Measurements from ENCODE around the gene RAD51D.
"Not testable (repeated sequence)": the region's sequence is repeated elsewhere in the genome, so short reads cannot be mapped to it uniquely, and the experiment has no call there.

The RAD51D gene

DNA sequence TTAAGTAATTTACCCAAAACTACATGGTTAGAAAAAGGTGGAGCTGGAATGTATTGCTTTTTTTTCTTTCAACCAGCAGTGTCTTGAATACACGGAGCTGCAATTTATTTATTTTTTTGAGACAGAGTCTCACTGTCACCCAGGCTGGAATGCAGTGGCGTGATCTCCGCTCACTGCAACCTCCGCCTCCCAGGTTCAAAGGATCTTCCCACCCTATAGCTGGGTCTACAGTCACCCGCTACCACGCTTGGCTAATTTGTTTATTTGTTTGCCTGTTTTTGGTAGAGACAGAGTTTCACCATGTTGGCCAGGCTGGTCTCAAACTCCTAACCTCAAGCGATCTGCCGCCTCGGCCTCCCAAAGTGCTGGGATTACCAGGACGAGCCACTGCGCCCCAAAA lies 29.0 kb downstream of the RAD51D start:
- not testable (repeated sequence) for DNase-seq (ENCODE audit: low read depth in 1 of 2, low spot score in 1 of 2)

DNA sequence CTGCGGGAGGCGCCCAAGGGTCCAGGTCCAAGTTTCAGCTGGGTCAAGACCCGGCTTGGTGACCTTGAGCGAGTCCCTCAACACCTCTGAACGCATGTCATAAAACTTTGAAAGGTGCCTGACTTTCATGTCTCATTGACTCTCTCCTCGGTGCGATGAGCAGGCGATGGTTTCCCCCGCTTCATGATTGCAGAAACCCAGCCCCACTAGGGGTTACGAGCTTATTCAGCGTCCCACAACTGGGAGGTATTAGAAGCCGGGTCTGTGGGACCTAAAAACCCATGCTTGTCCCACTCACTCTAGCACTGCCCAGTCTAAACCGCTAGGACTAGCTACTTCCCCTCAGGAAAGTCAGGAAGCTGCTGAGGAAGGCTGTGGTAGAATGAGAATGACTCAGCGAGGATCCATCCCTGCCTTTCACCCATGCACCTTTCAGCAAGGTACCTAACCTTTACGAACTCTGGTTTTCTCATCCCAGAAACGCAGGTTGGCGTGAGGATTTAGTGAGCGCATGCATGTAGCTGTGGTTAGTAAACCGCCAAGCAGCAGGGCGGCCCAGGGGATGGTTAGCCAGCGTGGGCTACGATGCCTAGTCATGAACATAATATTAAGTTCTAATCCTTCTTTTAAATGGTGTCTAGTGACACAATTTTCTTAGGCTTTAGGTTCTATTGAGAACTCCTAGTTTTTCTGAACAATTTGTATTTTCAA lies 29.9 kb downstream of the RAD51D start:
- peak in 1 of 2 donors; percentile 50 for DNase-seq (ENCODE audit: low read depth in 1 of 2, low spot score in 1 of 2)

DNA sequence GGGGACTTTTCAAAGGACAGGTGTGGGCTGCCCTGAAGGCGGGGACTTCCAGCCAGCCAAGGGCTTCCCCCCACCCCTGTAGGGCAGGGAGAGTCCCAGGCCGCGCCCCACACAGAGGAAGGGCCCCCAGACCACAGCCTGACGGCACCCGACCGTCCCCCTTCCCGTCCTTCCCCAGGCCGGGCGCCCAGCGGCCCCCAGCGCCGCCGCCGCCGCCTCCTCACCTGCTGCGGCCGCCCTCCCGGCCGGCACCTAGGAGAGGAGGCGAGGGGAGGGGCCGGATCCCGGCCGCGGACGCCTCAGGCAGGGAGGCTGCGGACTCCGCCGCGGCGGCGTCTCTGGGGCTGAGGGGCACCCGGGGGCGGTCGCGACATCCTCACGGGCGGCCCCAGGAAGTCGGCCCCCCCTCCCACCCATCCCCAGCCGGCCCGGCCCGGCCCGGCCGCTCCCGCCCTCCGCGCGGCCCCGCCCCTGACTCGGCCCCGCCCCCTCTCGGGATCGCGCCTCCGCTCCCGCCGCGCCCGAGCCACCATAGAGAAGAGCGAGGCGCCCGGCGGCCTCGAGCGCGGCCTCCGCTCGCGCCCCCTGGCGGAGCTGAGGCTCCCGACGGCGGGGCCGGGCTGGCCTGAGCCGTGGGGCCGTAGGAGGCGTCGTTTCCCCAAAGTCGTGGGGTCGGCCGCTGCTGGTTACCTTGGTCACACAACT lies 30.6 kb downstream of the RAD51D start:
- DNase-seq (ENCODE audit: low read depth in 1 of 2, low spot score in 1 of 2) = peak; percentile 81 to 82

DNA sequence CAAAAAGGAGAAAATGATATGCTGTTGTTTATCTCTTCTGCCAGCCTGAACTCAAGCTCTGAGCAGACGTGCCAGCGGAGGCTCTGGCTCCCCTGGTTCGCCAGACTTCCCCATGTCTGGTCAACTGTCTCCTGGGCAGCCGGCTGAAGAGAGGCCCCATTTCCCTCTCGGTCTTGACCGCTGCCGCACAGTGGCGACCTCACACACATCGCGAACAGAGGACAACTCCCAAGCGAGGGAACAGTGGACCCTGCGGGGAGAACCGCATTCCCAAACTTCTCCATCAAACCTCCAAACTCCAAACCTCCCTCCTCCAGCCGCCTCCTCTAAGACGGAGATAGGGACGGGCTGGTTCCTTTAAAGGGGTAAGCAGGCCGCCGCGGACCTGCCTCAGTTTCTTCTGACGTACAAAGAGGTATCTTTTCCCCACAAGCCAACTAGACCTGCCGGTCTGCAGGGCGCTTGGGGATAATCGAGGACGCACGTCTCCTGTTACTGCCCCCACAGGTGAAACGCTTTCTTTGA lies 31.2 kb downstream of the RAD51D start:
- no peak for DNase-seq (ENCODE audit: low read depth in 1 of 2, low spot score in 1 of 2)

DNA sequence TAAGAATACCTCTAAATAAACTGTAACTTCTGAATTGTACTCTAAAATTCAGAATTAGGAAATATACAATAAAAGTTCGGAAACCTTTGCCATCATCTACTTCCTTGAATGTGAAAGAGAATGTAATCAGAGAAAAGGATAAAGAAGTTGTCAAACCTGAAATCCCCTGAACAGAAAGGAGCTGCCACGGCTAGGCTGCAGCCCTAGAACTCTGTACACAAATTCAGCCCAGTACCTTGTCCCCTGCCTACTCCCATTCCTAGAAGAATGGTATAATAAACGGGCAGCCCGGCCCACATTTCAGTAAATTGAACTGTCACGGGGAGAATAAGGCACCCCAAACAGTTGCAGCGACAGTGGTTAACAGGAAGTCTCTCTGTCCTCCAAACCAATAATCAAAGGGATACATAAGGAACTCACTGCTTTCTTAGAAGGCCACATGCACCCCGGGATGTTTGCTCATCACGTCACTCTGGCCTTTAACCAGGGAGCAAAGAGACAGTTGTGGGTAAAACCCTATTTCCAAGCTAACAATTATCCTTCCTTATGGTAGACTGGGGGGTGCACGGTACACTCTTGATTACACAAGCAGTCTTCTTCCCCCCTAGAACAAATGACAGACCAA lies 31.8 kb downstream of the RAD51D start:
- DNase-seq (ENCODE audit: low read depth in 1 of 2, low spot score in 1 of 2) = no peak

DNA sequence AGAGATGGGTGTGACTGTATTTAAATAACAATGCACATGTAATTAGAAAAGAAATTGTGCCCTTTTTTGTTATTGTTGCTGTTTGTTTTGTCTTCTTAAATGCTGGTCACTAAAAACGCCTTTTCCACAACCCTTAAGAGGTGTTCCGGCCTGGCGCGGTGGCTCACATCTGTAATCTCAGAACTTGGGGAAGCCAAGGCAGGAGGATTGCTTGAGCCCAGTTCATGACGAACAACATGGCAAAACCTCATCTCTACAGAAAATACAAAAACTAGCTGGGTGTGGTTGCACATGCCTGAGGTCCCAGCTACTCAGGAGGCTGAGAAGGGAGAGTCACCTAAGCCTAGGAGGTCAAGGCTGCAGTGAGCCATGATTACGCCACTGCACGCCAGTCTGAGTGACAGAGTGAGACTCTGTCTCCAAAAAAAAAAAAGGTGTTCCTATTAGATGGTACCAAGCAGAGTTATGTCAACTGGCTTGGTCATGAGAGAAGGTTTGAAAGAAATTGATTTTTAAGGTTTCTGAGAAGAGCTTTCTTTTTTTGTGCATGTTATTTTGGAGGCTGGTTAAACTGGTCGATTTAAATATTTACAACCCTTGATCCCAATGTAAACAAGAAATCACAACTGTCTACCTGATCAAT lies 32.6 kb downstream of the RAD51D start:
- DNase-seq (ENCODE audit: low read depth in 1 of 2, low spot score in 1 of 2) = no peak

DNA sequence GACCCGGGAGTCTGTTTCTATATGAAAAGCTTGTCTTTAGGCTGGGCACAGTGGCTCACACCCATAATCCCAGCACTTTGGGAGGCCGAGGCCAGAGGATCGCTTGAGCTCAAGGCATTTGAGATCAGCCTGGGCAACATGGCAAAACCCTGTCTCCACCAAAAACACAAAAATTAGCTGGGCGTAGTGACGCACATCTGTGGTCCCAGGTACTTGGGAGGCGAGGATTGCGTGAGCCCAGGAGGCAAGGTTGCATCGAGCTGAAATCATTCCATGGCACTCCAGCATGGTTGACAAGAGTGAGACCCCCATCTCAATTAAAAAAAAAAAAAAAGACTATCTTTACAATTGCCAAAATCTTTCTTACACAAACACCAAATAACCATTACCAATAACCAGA lies 33.5 kb downstream of the RAD51D start:
- DNase-seq (ENCODE audit: low read depth in 1 of 2, low spot score in 1 of 2) = no peak

DNA sequence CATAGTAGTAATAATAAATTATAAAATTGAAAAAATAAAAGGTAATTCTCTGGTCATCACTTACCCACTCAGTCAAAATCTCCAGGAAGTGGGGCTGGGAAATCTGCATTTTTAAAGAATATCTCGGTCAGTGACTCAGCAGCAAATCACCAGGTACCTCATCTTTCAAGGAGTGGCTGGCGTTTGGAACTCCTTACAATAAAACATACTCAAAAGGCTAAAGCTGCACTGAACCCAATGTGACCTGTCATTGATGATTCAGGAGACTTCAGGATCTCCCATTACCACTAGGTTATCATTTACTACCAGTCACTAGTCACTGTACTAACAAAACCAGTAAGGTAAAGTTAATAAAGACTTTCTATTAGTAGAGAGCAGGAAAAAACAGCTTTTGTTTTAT lies 34.7 kb downstream of the RAD51D start:
- DNase-seq (ENCODE audit: low read depth in 1 of 2, low spot score in 1 of 2) = no peak

DNA sequence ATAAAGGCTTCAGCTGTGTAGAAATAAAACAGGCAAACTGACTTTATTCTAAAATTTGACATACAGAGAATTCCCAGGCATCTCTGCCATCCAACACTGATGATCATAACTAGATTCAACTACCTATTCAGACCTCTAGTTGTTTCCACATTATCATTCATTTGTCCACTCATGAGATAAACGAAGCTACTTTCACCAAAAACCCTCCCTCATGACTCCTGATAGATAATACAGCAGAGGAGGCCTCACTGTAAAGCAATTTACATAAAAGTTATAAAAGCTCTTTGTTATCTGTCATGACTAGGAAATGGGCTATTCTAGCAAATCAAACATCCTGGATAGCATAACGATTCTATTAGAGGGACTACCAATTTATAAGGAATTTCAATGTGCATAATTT lies 36.6 kb downstream of the RAD51D start:
- no peak for DNase-seq (ENCODE audit: low read depth in 1 of 2, low spot score in 1 of 2)

DNA sequence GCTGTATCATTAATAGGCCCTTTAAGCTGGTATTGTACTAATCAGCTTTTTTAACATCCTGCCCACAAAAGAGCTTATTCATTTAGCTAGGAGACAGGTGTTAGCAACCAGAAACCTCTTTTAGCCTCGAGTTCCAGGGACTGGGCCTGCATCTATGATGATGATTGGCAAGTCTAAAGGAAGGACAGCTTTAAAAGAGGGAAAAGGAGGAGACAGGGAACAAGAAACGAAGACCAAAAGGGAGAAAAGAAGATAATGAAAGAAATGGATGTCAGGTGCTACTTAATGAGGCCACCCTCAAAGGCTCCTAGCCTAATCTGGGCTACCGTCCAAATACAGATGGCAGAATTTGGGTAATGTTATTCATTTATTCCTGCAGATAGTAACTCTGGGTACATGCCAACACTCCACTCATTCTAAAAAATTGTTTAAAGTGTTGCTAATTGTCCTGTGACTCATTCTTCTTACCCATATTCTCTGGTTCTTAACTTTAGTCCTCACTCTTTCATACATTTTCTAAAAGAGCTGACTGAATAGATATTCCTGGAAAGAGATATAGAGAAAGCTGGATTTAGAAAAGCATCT lies 37.5 kb downstream of the RAD51D start:
- DNase-seq (ENCODE audit: low read depth in 1 of 2, low spot score in 1 of 2) = no peak

DNA sequence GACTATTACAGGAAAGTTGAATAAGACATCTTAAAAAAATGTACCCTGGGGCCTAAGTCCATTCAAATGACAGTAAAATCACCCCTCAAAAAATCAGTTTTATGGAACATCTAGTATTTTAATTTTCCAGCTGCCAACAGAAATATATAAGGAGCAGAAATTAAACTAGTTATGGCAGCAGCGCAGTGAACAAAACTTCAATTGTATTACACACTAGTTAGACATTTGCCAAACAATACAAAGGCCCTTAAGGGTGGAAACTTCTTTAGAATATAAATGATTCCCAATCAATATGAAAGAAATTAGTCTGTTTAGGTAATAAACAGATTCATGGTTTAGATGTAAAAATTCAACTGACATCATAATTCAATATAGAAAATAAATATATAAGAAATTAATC lies 38.0 kb downstream of the RAD51D start:
- DNase-seq (ENCODE audit: low read depth in 1 of 2, low spot score in 1 of 2) = no peak

DNA sequence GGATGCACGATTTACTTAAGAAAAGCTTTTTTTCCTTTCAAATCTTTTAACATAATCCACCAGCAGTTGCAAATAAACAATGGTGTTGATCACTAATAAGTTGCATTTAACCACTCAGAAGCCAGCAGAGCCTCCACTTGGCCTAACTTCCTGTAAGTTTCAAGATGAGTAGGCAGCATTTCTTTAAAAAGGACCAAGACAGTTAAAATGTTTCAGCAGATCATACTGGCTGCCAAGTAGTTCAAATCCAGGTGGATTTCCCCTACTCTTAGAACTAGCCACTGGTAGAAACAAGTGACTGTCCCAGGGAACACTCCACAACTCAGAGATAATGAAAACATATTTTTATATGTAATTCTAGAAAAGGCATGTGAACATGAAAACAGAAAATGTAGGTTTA lies 39.1 kb downstream of the RAD51D start:
- no peak for DNase-seq (ENCODE audit: low read depth in 1 of 2, low spot score in 1 of 2)

DNA sequence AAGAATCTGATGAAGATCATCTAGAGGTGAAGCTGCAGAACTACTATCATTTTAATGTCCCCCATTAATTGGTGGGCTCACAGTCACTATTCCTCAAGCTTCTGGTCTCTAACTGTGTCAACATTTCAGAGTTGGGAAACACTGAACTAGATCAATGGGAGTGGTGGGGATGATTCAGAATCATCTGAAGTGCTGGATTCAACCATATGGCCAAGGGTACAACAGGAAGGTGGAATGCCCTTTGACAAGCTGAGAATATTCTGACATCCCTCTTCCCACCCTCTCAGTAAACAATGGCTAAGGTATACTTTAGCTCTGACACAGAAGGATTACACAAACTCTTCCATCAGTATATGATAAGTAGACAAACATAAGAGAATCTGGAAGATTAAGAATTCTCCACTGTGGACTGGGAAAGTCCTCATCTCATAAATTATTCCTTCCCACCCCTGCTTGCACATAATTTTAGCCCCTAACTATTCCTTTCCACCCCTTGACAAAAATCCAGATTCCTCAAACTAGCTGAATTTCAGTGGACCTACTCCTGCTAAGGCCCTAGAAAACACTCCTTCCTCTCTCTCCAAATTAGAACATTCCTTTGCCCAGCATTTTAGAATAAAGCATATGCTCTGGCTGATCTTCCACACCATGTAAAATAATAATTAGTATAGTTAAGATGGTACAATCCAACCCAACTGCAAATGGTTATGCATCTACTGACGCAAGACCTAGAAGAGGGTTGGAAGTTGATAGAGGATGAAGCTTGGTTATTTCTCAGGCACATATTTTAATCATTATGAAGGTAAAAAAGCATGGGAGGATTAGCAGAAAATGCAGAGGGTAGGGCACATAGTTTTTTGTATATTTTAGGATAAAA lies 39.9 kb downstream of the RAD51D start:
- DNase-seq (ENCODE audit: low read depth in 1 of 2, low spot score in 1 of 2) = no peak

DNA sequence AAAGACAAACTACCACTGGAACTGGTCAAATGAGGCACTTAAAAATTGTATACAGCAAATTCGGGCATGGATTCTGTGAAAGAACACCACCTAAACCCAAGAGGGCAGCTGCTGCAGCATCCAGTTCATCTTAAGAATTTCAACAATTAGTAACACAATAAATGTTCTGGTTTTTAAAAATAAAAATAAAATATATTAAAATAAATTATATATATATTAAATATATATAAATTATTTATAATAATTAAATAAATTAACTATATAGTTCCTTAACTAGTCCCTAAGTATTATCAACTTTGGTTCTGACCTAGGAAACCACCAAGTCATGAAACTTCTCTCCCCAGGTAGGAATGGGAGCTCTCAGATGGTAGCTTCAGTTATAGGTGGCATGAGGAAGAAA lies 42.8 kb downstream of the RAD51D start:
- no peak for DNase-seq (ENCODE audit: low read depth in 1 of 2, low spot score in 1 of 2)

DNA sequence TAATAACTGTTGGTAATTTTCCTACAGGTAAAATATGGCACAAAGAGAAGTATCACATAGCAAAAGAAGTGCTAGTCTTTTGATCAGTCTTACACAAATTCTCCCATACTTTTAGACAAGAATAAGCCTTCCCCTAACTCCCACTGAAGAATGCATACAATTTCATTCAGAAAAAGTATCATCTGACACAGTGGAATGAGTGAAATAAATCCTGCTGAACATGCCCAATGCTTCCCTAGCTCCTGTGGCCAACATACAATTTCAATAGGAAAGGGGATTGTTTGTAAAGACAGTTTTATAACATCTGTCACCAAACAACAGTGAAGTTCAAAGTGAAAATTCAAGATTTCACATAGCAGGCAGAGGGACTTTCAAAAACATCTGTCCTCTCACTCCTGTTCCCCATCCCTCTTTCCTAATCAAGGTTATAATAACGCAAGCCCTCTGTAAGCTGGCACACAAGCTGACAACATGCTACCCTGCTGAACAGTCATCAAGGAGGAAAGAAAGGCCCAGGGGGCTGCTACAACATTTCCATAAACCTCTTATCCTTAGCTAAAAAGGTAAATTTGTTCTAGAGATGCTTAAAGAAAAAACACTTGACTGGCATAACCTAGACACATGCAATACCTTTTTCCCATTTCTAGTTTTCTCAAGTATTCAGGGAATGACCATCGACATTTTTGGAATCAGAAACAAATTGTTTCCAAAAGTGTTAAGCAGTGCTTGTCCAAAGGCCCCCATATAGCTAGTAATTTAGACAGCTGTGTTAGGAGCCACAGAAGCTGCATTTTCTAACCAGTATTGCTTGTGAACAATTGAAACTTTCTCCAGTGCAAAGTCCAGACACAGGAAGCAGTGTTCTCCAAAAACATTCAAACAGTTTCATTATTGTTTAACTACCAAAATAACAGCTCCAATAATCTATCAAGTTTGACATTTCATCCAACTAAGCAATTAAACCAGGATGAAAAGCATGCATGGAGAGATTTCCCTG lies 44.7 kb downstream of the RAD51D start:
- no peak for DNase-seq (ENCODE audit: low read depth in 1 of 2, low spot score in 1 of 2)

DNA sequence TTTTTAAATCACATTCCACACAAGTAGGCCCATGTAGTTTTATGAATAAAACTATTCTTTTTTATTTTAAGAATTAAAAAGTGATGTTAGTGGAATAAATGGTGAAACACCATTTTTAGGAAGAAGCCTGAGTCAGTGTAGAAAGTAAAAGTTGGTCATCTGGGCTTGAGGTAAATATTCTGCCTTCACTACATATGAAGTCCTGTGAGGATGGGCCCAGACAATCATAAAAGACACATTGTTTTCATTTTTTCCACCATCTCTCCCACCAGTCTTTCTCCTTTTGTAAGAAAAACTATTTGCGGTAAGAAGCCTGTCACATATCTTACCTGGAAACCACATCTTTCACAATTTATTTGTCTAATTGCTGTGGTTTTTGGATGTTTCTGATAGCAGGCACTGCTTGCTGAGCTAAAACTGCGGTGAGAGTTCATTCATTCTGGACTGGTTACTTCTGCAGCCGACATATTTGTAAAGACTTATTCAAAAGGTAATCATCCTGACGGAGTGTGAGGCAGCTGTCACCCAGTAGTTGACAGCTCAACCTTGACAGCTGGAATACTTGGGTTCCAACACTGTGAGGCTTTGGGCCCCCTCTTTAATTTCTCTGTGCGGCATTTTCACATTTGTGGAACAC lies 45.6 kb downstream of the RAD51D start:
- DNase-seq (ENCODE audit: low read depth in 1 of 2, low spot score in 1 of 2) = peak in 1 of 2 donors; percentile 20

DNA sequence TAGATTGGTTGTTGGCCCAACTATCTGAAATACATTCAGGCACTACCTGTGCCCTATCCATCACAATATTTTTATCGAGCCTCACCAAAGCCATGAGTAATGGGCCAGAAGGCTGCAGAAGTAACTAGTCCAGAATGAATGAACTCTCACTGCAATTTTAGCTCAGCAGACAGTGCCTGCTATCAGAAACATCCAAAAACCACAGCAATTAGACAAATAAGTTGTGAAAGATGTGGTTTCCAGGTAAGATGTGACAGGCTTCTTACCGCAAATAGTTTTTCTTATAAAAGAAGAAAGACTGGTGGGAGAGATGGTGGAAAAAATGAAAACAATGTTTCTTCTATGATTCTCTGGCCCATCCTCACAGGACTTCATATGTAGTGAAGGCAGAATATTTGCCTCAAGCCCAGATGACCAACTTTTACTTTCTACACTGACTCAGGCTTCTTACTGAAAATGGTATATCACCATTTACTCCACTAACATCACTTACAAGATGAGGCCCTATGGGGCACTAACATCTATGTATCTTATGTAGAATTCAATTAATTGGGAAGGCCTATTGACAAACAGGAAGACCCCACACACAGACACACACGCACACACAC lies 46.4 kb downstream of the RAD51D start:
- DNase-seq (ENCODE audit: low read depth in 1 of 2, low spot score in 1 of 2) = no peak

DNA sequence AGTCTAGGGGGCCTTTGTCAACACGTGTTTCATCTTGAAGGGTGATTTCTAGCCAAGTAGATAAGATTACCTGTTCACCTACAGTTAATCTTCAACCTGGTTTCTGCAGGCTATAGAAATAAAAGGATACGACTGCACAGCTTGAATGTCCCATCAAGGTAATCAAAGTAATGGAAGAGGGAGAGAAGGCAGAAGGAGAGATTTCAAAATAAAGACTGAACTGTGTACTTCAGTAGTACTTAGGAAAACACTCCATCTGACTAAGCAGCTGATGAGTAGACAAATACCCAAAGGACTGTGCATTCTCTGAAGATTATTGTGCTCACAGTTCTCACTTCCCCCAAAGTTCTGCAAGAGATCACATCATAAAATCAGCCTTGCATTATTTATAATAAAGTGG lies 50.3 kb downstream of the RAD51D start:
- no peak for DNase-seq (ENCODE audit: low read depth in 1 of 2, low spot score in 1 of 2)
